Caki2 (cell line): ENCODE results near the gene PEAK3. TPM values are rescaled to one million over a fixed set of nuclear protein-coding genes. Genes with fewer than 3 reads are reported as not detected.
"Not testable (repeated sequence)": the region's sequence is repeated elsewhere in the genome, so short reads cannot be mapped to it uniquely, and the experiment has no call there.

ENCODE experiments used
- DNase-seq: peaks from one replicate; pipeline ENCODE4 v3.0.0-alpha.2; 2015; ENCODE audit warnings: low read depth
- in situ Hi-C: cut with HindIII; loops from 2 replicates; pipeline ENCODE4 v1.10.0; 2016; ENCODE audit warnings: low sequenced_read_pairs, low pct_unique_long_range_greater_than_20kb, mixed read lengths
- total RNA-seq: library from RNA; depleted of rRNA; stranded (reverse); fragments of >200 nt; shearing (Covaris generic); gene quantifications from 2 replicates; pipeline ENCODE4 v1.2.3, GENCODE V29; 2014; ENCODE audit warnings: low replicate concordance

The PEAK3 gene
- total RNA-seq, 1 experiment from 2014 or later, result not detected

DNA sequence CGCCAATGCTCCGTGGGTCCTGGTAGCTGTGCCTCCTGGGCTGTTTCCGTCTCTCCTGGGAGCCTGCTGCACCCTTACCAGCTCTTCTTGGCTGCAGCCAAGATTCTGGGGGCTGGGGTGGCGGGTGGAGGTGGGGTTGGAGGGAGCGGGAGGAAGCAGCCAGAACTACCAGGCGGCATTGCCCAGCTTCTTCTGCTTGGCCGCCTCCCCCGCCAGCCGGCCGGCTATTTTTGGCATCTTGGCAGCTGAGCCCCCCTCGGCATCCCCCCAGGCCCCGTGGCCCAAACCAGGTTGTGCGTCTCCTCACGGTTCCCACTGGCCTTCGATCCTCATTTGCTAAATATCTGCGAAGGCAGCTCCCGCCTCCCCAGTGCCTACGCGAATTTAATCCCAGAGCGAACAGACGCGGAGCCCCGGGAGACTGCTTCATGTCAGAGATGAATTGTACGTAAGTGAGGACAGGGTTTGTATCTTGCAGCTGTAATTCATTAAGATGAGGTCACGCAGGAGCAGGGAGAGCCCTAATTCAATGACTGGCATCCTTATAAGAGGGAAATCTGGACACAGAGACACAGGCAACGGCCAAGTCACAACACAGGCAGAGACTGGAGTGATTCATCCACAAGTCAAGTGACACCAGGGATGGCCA lies 12.8 kb upstream of the PEAK3 start:
- in situ Hi-C loops, result no loop called here
- DNase-seq, result no peak

DNA sequence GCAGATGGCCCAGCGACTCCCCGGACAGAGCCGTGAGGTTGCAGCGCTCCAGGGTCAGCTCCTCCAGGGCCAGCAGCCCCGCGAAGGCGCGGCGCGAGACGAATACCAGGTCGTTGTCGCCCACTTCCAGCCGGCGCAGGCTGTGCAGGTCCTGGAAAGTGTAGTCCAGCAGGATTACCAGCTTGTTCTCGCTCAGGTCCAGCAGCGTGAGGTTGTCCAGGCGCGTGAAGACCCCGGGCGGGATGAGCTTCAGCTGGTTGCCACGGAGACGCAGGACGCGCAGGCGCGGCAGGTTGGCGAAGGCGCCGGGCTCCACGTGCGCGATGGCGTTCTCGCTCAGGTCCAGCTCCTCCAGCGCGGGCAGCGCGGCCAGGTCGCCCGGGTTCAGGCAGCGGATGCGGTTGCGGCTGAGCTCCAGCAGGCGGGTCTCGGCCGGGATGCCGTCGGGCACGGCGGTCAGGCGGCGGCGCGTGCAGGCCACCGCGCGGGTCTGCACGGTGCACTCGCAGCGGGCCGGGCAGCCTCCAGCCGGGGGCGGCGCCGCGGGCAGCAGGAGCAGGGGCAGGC lies 9.3 kb upstream of the PEAK3 start:
- in situ Hi-C loops, result no loop called here

DNA sequence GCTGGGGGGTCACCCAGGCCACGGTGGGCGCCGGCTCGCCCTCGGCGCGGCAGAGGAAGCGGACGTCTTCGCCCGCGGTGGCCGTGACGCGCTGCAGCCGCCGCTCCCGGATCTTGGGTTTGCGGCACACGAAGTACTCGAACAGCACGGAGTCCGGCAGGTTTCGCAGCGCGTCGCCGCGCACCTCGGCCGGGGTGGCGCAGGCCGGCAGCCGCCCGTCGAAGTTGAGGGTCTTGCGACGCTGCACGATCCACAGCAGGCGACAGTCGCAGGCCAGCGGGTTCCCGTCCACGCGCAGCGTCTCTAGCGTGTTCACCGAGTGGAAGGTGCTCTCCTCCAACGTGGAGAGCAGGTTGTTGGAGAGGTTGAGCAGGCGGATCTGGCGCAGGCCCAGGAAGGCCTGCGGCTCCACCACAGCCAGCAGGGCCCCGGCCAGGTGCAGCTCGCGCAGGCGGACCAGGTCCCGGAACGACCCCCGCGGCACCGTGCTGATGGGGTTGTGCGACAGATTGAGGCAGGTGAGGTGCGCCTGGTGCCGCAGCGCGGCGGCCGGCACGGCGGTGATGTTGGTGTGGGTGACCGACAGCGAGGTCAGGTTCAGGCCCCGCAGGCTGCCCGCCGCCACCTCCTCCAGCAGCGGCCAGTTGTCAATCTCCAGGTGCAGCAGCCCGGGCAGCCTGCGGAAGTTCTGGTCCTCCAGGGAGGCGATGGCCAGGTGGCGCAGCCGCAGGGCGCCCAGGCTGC lies 8.6 kb upstream of the PEAK3 start:
- in situ Hi-C loops, result no loop called here

More for the DNA sequence above, 9.3 kb upstream of the PEAK3 start:
- DNase-seq, result no peak

DNA sequence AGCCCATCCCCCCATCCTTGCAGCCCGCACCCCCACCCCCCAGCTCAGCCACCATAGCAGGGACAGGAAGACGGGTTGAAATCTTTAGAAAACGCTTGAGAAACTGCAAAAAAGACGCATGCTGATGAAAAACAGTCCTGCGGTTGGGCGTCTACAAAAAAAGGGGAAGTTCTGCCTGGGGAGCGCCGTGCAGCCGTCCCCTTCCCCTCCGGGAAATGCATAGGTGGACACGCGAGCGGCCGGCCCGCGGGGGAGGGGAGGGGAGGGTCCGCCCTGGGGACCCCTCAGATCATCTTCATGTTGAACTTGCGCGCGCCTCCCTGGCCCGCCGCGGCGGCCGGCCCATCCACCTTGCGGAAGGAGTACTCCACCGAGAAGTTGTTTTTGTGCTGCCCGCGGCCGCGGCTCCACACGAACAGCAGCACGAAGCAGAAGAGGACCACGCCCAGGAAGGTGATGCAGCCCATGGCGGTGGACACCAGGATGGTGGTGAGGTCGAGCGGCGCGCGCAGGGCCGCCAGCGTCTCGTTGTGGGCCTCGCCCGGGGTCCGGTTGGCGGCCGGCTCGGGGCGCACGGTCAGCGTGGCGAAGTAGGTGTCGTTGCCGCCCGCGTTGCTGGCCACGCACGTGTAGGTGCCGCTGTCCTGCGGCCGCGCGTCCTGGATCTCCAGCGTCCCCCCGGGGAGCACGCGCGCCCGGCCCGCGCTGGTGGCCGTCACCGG lies 7.9 kb upstream of the PEAK3 start:
- in situ Hi-C loops, result no loop called here
- no peak for DNase-seq

More for the DNA sequence above, 8.6 kb upstream of the PEAK3 start:
- DNase-seq, result no peak

DNA sequence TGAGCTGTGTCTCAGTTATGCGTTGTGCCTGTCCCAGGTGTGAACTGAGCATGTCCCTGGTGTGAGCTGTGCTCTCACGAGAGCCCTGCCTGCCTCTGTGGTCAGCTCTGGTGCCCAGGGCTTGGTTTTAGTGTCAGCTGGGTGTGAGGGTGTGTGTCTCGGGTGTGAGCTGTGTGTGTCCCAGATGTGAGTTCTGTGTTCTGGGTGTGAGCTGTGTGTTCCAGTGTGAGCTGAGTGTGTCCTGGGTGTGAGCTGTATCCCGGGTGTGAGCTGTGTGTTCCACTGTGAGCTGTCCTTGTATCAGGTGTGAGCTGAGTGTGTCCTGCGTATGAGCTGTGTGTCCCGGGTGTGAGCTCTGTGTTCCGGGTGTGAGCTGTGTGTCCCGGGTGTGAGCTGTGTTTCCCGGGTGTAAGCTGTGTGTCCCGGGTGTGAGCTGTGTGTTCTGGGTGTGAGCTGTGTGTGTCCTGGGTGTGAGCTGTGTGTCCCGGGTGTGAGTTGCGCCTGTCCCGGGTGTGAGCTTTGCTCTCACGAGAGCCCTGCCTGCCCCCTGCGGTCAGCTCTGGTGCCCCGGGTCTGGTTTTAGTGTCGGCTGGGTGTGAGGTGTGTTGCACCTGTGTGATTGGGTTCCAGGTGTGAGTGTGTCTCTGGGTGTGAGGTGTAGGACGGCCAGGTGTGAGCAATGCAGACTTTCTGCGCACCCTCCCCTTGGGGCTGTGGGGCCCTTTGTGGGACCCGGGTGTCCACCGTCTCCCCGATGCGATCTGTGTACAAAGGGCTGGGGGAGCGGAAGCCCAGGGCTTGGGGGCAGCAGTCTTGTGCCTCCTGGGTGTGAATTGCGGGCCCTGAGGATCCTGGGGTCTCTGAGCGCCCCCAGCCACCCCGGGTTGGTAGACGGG lies 7.1 kb upstream of the PEAK3 start:
- in situ Hi-C loops, result no loop called here
- DNase-seq, result no peak

DNA sequence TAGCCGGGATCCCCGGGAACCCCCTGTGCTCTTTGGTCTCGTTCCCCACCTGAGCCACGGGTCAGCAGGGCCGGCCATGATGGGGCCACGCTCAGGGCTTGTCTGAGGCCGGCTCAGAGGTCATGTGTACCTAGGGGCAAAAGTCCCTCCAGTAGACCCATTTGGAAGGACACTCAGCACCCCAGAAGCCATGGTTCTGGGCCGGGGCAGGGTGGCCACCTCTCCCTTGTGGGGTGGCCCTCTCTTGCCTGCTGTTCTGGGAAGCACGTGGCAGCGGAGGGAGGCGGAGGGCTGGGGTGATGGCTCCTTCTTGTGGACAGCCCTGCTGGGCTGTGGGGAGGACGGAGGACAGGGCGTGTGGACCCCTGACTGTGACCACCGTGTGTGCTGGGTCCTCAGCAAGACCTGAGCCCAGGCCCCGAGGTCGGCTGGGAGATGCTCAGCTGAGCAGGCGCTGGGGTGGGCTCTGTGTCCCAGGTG lies 6.4 kb upstream of the PEAK3 start:
- in situ Hi-C loops, result no loop called here
- DNase-seq, result no peak

DNA sequence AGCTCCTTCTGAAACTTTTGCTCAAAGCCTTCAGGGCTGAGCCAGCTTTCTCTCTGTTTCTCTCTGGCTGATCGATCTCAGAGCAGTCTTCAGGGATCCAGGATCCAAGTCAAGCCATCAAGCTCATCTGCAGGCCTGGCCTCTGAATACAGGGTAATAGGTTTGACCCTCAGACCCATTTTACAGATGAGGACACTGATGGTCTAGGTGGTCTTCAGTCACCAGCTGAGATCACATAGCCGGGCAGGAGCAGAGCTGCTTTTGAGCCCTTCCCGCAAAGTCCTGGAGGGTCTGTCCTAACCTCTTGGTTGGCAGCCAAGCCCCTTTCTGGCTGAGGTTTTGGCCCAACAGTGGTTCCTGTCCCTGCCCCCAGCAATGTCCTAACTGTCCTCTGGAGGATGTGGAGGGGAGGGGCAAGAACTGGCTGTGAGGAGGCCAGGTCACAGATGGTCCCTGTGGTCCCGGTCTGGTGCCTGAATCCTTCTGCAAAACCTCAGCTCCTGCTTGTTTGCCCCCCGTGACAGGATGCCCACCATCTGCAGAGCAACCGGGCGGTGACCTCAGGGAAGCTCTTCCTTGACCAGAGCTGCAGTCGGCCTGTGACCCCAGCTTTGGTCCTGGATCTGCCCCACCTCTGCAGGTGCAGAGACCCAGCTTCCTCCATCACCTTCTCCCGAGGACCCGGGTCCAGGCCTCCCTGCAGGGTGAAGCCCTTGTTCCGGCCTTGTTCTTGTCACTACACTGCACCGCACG lies 5.8 kb upstream of the PEAK3 start:
- in situ Hi-C loops, result no loop called here
- DNase-seq, result no peak

DNA sequence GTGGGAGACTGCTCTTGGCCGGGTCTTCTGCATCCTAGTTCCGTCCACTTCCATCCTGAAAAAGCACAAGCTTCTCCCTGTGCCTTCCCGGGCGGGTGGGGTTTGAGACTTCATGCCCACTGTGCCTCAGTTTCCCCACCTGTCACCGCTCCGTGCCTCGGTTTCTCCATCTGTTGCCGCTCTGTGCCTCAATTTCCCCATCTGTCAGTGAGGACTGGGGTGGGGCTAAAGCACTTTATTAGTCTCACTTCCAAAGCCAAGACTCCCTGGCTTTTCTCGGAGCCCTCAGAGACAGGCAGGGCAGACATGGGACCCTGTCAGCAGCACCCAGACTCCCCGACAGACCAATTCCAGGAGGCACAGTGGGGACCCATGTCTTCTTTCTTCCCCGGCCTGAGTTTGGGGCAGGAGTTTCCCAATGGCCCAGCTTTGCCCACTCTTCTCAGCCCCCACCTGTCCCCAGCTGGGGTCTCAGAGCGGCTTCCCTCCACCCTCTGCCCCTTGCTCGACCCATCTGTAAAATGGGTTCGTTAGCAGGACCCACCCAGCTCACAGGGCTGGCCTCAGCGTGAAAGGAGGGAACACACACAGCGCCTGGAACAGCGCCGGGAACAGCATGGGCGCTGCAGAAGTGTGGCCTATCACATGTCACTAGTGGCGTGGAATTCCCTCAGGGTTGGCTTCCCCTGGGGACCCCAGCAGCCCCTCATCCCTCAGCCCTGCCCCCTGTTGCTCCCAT lies 4.6 kb upstream of the PEAK3 start:
- no peak for DNase-seq
- in situ Hi-C loops, result no loop called here

DNA sequence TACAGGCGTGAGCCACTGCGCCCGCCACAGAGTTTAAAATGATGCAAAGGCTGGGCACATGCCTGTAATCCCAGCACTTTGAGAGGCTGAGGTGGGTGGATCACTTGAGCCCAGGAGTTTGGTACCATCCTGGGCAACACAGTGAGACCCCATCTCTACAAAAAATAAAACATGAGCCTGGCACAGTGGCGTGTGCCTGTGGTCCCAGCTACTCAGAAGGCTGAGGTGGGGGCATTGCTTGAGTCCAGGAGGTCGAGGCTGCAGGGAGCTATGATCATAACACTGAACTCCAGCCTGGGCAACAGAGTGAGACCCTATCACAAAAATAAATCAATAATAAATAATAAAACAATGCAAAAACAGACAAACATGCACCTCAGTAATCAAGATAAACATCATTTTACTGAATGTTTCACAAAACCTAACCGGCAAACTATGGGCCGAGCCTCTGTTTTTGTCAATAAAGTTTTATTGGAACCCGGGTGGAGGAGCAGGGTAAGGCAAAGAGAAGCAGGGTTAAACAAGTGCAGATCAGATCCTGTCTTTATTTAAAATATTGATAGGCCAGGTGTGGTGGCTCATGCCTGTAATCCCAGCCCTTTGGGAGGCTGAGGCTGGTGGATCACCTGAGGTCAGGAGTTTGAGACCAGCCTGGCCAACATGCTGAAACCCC lies 2.0 kb upstream of the PEAK3 start:
- in situ Hi-C loops, result no loop called here
- DNase-seq, result no peak

DNA sequence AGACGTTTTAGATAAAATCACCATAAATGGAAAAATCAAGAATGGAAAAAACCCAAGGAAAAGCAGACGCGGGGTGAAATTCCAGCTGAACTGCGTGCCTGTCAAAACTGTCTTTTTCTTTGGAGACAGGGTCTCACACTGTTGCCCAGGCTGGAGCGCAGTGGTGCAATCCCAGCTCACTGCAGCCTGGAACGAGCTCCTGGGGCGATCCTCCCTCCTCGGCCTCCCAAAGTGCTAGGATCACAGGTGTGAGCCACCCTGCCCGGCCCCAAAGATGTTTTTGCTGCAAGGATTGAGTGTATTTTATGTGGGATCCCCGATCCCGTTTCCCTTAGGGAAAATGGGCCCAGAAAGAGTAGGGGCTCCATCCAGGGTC lies 875 bp upstream of the PEAK3 start:
- no peak for DNase-seq
- in situ Hi-C loops, result no loop called here

DNA sequence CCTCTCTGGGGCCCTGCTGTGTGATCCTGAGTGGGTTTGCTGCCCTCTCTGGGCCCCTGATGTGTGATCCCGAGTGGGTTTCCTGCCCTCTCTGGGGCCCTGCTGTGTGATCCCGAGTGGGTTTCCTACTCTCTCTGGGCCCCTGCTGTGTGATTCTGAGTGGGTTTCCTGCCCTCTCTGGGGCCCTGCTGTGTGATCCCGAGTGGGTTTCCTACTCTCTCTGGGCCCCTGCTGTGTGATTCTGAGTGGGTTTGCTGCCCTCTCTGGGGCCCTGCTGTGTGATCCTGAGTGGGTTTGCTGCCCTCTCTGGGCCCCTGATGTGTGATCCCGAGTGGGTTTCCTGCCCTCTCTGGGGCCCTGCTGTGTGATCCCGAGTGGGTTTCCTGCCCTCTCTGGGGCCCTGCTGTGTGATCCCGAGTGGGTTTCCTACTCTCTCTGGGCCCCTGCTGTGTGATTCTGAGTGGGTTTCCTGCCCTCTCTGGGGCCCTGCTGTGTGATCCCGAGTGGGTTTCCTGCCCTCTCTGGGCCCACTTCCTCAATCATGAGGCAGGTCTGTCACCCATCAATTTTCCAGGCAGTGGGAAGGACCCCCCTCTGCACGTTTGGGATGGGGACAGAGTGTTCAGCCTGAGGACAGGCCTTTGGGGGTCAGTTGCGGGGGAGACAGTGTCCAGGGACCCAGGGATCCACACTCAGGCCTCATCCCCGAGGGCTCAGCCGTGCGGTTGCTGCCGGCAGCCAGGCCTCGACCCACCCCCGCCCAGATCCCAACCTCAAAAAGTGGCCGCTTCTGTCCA lies 512 bp downstream of the PEAK3 start:
- DNase-seq, in situ Hi-C loops: not testable (repeated sequence)

DNA sequence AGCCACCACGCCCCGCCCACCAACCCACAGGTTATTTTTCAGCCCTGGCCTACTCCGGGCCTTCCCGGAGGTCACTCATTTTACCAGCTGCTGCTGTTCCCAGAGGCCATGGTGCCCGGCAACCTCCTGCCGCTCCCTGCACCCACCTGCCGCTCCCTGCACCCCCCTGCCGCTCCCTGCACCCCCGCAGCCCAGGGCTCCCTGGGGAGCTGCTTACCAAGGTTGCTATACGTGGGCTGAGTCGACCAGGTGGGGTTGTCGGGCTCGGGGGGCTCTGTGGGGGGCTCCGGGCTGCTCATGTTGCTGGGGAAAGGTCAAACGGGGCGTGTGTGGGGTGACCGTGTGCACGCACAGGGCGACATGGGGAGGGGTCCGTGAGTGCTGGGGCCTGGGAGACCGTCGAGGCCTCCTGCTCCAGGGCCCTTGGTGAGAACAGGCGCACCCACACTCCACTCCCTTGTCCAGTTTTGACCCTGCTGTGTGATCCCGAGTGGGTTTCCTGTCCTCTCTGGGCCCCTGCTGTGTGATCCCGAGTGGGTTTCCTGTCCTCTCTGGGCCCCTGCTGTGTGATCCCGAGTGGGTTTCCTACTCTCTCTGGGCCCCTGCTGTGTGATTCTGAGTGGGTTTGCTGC lies 1.2 kb downstream of the PEAK3 start:
- no peak for DNase-seq
- in situ Hi-C loops, result no loop called here

DNA sequence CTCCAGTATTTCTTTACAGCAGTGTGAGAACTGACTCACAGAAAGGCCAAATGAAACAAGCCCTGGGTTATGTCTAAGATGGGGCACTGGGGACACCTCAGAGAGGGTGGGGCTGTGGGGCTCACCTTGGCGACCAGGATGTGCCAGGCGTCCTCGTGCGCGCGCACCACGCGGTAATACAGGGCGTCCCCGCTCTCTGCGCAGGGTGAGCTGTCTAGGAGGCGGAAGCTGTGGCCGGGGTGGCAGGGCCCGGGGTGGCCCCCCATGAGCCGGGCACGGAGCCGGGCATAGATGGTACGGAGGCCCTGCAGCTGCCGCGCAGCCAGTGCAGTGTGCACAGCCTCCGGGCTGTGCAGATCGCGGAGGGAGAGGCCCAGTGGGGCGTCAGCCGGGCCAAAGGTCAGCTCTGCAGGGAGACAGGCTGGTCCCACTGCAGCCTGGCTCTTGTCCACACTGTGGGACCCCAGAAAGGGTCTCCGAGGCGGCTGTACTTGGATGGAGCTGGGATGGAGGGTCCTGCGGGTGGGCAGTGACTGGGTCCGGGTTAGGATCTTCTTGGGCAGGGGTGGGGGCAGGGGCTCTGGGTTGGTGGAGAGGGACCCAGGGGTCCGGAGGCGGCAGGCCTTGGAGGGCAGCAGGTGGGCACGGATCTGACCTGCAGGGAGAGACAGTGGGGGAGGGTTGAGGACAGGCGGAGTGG lies 3.4 kb downstream of the PEAK3 start:
- DNase-seq, result no peak
- in situ Hi-C loops, result no loop called here

DNA sequence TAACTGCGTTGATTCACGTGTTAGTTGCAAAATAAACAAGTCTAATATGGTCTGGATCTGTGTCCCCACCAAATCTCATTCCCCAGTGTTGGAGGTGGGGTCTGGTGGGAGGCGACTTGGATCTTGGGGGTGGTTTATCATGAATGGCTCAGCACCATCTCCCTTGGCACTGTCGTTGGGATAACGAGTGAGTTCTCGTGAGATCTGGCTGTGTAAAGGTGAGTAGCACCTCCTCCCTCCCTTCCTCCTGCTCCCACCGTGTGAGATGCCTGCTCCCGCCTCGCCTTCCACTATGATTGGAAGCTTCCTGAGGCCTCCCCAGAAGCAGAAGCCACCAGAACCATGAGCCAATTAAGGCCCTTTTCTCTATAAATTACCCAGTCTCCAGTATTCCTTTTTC lies 4.8 kb downstream of the PEAK3 start:
- in situ Hi-C loops, result no loop called here
- DNase-seq, result no peak
